HepG2 (cell line): ENCODE measurements around the gene ZNF615. TPM values are rescaled to one million over a fixed set of nuclear protein-coding genes. Genes with fewer than 3 reads are reported as not detected.

Experiments used
- ATAC-seq: fragments of 200-7000 bp; cut with Tn5 transposase; 3 replicates; pipeline ENCODE4 v1.9.1; 2020; ENCODE audit warnings: mild to moderate bottlenecking, moderate library complexity
- BruUV-seq: library from RNA; stranded (reverse); fragments of 400-500 nt; replicated peaks from 2 replicates; lab custom pipeline; 2021; lab: Mats Ljungman, UMichigan
- CTCF ChIA-PET: fragments of 300-600 bp; formaldehyde crosslinking; extraction: SDS; loops from one replicate; lab custom pipeline; 2021; ENCODE audit warnings: low total read pairs, inconsistent platforms, low intra/inter-chr PET ratio; lab: Yijun Ruan, JAX
- POLR2A ChIA-PET: fragments of 350-600 bp; sonication (Branson Sonifier 250); formaldehyde crosslinking; loops from one replicate; lab custom pipeline; 2020; ENCODE audit warnings: antibody characterized with exemption, inconsistent platforms; lab: Yijun Ruan, JAX
- DNase-seq: peaks from one replicate; pipeline ENCODE4 v3.0.0-alpha.2; 2015; ENCODE audit warnings: low spot score
- FAIRE-seq: peaks from 3 replicates; lab custom pipeline; 2011; peaks lifted over from hg19 to GRCh38; lab: Jason Lieb, UNC
- H2AFZ ChIP-seq: one replicate; pipeline ENCODE4 v1.6.1; 2011; ENCODE audit warnings: low read length, inconsistent platforms
- H3K27ac ChIP-seq: fragments of 300-600 bp; 3 replicates; pipeline ENCODE4 v1.8.0; 2011; ENCODE audit warnings: mixed run types, mild to moderate bottlenecking, mixed read lengths, low read length, inconsistent platforms; ENCODE audit not compliant: insufficient read depth; ENCODE audit errors: extremely low read length
- H3K27me3 ChIP-seq, 2 experiments: fragments of 200-600 bp in 1 of 2; 2 replicates in 1 of 2; 3 replicates in 1 of 2; pipeline versions ENCODE4 v1.6.0 to v1.8.0; 2011; ENCODE audit warnings: low read length in 2 of 2, mild to moderate bottlenecking in 2 of 2, moderate library complexity in 2 of 2, inconsistent platforms in 1 of 2; ENCODE audit not compliant: insufficient read depth in 2 of 2, control insufficient read depth in 1 of 2
- H3K36me3 ChIP-seq, 2 experiments: fragments of 200-600 bp in 1 of 2; replicated peaks in 1 of 2; 2 replicates in 1 of 2; 3 replicates in 1 of 2; pipeline versions ENCODE4 v1.5.1 to v1.8.0; 2011; ENCODE audit warnings: low read length in 2 of 2, inconsistent platforms in 1 of 2; ENCODE audit not compliant: insufficient read depth in 2 of 2, control insufficient read depth in 1 of 2
- H3K4me1 ChIP-seq: 2 replicates; pipeline ENCODE4 v1.5.1; 2012; ENCODE audit warnings: low read length, inconsistent platforms; ENCODE audit not compliant: insufficient read depth
- H3K4me2 ChIP-seq: 2 replicates; pipeline ENCODE4 v1.6.0; 2011; ENCODE audit warnings: low read depth, low read length, inconsistent platforms
- H3K4me3 ChIP-seq, 3 experiments: fragments of 200-600 bp in 1 of 3; sonication (generic), shearing (Covaris generic) in 1 of 3; replicated peaks in 1 of 3; 2 replicates each; pipeline ENCODE4 v1.5.1; 2011 to 2016; ENCODE audit warnings: low read length in 3 of 3, inconsistent platforms in 2 of 3, low read depth in 2 of 3, mild to moderate bottlenecking in 2 of 3, control low read depth in 1 of 3, mixed read lengths in 1 of 3; ENCODE audit not compliant: insufficient read depth in 1 of 3
- H3K79me2 ChIP-seq: one replicate; pipeline ENCODE4 v1.6.1; 2011; ENCODE audit warnings: low read length, inconsistent platforms; ENCODE audit not compliant: insufficient read depth
- H3K9ac ChIP-seq: 2 replicates; pipeline ENCODE4 v1.6.0; 2011; ENCODE audit warnings: mild to moderate bottlenecking, low read depth, low read length, inconsistent platforms; ENCODE audit not compliant: insufficient read depth
- H3K9me3 ChIP-seq: 2 replicates; pipeline ENCODE4 v1.5.1; 2012; ENCODE audit warnings: mild to moderate bottlenecking, low read length
- H4K20me1 ChIP-seq: 2 replicates; pipeline ENCODE4 v1.6.0; 2011; ENCODE audit warnings: inconsistent platforms, mild to moderate bottlenecking, low read length, moderate library complexity; ENCODE audit not compliant: insufficient read depth
- KAT2B ChIP-seq: fragments of 150-350 bp; IDR thresholded peaks from 2 replicates; pipeline ENCODE4 v1.6.1; 2014; ENCODE audit warnings: low read depth, low read length, borderline replicate concordance
- MTA1 ChIP-seq: sonication (generic); formaldehyde crosslinking; IDR thresholded peaks from 2 replicates; pipeline ENCODE4 v1.4.0; 2020; ENCODE audit warnings: missing genetic modification reagents, mild to moderate bottlenecking, borderline replicate concordance
- NFYC ChIP-seq: IDR thresholded peaks from 2 replicates; pipeline ENCODE4 v1.6.1; 2016; ENCODE audit warnings: missing genetic modification reagents, missing compliant biosample characterization
- POGZ ChIP-seq: sonication (generic); formaldehyde crosslinking; IDR thresholded peaks from 2 replicates; pipeline ENCODE4 v1.4.0; 2020; ENCODE audit warnings: mild to moderate bottlenecking, missing genetic modification reagents
- ZNF224 ChIP-seq: sonication (generic); formaldehyde crosslinking; IDR thresholded peaks from 2 replicates; pipeline ENCODE4 v1.5.0; 2020; ENCODE audit warnings: mild to moderate bottlenecking, missing genetic modification reagents
- ZNF317 ChIP-seq: sonication (generic); formaldehyde crosslinking; IDR thresholded peaks from 2 replicates; pipeline ENCODE4 v1.5.0; 2020; ENCODE audit warnings: mild to moderate bottlenecking, missing genetic modification reagents
- ZNF7 ChIP-seq: IDR thresholded peaks from 2 replicates; pipeline ENCODE4 v1.6.1; 2016; ENCODE audit warnings: missing biosample characterization, missing genetic modification reagents
- WGBS: methylation state at CpG from one replicate; pipeline ENCODE4 v1.1.6; 2017; ENCODE audit warnings: low lambda C conversion rate; 5-methylcytosine and 5-hydroxymethylcytosine counted together
- in situ Hi-C: cut with HindIII; loops from 2 replicates; pipeline ENCODE4 v1.10.0; 2017; ENCODE audit warnings: low pct_unique_long_range_greater_than_20kb; ENCODE audit not compliant: extremely low pct_ligation_motif_present
- intact Hi-C: fragments of 100-400 bp; cut with micrococcal nuclease; formaldehyde crosslinking; loops from one replicate; pipeline ENCODE4 v1.10.0; 2022; ENCODE audit not compliant: unreplicated experiment
- polyA plus RNA-seq, 8 experiments: library from polyadenylated mRNA; depleted of rRNA in 3 of 8; stranded (reverse) in 7 of 8; unstranded in 1 of 8; fragments of >200 nt; fragmentation: Illumina TruSeq in 4 of 8; extraction: Trizol in 4 of 8; gene quantifications; 2 replicates each; pipeline versions ENCODE4 v1.2.1 to v1.2.3, GENCODE V29; 2011 to 2016; ENCODE audit warnings: low read depth in 4 of 8, missing spikeins in 1 of 8, mixed read lengths in 1 of 8; ENCODE audit not compliant: insufficient read depth in 1 of 8
- total RNA-seq, 5 experiments: library from RNA; depleted of rRNA; stranded (reverse); fragments of >200 nt; fragmentation: Illumina TruSeq; extraction: Trizol; gene quantifications; 2 replicates each; pipeline ENCODE4 v1.2.3, GENCODE V29; 2016; ENCODE audit warnings: low read depth in 1 of 5
- TF ChIP-seq, protein P1 (sequence below): sonication (generic); formaldehyde crosslinking; IDR thresholded peaks from 2 replicates; pipeline ENCODE4 v1.5.0; 2020; ENCODE audit warnings: mild to moderate bottlenecking, missing genetic modification reagents, borderline replicate concordance
- TF ChIP-seq, protein P2 (sequence below): sonication (generic); formaldehyde crosslinking; IDR thresholded peaks from 2 replicates; pipeline ENCODE4 v1.9.0; 2021; ENCODE audit warnings: missing genetic modification reagents, borderline replicate concordance
- TF ChIP-seq, protein P3 (sequence below): sonication (generic); formaldehyde crosslinking; IDR thresholded peaks from 2 replicates; pipeline ENCODE4 v1.5.1; 2020; ENCODE audit warnings: mild to moderate bottlenecking, missing genetic modification reagents, borderline replicate concordance

Gene ZNF615
- total and polyA plus RNA-seq, 2 of the 13 experiments (the other 11 are each of a cell fraction or from before 2014, with no cell fraction given): 5.2 to 7.8 TPM

DNA sequence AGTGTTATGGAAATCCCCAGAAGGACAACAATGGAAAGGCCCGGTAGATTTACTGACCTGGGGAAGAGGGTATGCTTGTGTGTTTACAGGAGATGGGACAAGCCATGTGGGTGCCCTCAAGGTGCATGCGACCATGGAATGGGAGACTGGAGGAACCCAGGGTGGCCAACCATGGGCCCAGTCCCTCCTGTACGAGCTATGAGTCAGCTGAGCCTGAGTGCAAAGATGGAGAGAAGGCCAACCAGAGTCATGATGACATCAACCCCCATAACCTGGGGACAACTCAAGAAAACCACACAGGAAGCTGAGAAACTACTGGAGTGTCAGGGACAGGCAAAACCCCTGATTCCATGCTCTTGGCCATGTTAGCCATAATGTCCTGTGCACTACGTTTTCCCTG, 29.1 kb downstream of the ZNF615 start:
- intact Hi-C loops: no loop called here
- DNase-seq (no peak), ATAC-seq (no peak), FAIRE-seq (no peak)
- H3K27me3 ChIP-seq: no peaks in the 10 kb centered on the region
- peaks cover 15% of the 10 kb centered on the region for H3K79me2 ChIP-seq
- no peaks in the 10 kb centered on the region for H3K4me1 ChIP-seq
- POLR2A ChIA-PET: no interaction called here
- no peak overlapping the region for H3K9ac ChIP-seq
- in situ Hi-C loops: no loop called here
- TF ChIP-seq MTA1 (CRISPR knock-in tag) (no peak), ZNF7 (no peak), KAT2B (no peak), POGZ (CRISPR knock-in tag) (no peak), ZNF224 (CRISPR knock-in tag) (no peak), ZNF317 (CRISPR knock-in tag) (no peak), NFYC (CRISPR knock-in tag) (no peak)
- TF ChIP-seq, protein P1, sequence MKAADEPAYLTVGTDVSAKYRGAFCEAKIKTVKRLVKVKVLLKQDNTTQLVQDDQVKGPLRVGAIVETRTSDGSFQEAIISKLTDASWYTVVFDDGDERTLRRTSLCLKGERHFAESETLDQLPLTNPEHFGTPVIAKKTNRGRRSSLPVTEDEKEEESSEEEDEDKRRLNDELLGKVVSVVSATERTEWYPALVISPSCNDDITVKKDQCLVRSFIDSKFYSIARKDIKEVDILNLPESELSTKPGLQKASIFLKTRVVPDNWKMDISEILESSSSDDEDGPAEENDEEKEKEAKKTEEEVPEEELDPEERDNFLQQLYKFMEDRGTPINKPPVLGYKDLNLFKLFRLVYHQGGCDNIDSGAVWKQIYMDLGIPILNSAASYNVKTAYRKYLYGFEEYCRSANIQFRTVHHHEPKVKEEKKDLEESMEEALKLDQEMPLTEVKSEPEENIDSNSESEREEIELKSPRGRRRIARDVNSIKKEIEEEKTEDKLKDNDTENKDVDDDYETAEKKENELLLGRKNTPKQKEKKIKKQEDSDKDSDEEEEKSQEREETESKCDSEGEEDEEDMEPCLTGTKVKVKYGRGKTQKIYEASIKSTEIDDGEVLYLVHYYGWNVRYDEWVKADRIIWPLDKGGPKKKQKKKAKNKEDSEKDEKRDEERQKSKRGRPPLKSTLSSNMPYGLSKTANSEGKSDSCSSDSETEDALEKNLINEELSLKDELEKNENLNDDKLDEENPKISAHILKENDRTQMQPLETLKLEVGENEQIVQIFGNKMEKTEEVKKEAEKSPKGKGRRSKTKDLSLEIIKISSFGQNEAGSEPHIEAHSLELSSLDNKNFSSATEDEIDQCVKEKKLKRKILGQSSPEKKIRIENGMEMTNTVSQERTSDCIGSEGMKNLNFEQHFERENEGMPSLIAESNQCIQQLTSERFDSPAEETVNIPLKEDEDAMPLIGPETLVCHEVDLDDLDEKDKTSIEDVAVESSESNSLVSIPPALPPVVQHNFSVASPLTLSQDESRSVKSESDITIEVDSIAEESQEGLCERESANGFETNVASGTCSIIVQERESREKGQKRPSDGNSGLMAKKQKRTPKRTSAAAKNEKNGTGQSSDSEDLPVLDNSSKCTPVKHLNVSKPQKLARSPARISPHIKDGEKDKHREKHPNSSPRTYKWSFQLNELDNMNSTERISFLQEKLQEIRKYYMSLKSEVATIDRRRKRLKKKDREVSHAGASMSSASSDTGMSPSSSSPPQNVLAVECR (CRISPR knock-in tag): no peak
- TF ChIP-seq, protein P2, sequence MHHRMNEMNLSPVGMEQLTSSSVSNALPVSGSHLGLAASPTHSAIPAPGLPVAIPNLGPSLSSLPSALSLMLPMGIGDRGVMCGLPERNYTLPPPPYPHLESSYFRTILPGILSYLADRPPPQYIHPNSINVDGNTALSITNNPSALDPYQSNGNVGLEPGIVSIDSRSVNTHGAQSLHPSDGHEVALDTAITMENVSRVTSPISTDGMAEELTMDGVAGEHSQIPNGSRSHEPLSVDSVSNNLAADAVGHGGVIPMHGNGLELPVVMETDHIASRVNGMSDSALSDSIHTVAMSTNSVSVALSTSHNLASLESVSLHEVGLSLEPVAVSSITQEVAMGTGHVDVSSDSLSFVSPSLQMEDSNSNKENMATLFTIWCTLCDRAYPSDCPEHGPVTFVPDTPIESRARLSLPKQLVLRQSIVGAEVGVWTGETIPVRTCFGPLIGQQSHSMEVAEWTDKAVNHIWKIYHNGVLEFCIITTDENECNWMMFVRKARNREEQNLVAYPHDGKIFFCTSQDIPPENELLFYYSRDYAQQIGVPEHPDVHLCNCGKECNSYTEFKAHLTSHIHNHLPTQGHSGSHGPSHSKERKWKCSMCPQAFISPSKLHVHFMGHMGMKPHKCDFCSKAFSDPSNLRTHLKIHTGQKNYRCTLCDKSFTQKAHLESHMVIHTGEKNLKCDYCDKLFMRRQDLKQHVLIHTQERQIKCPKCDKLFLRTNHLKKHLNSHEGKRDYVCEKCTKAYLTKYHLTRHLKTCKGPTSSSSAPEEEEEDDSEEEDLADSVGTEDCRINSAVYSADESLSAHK (CRISPR knock-in tag): no peak
- TF ChIP-seq, protein P3, sequence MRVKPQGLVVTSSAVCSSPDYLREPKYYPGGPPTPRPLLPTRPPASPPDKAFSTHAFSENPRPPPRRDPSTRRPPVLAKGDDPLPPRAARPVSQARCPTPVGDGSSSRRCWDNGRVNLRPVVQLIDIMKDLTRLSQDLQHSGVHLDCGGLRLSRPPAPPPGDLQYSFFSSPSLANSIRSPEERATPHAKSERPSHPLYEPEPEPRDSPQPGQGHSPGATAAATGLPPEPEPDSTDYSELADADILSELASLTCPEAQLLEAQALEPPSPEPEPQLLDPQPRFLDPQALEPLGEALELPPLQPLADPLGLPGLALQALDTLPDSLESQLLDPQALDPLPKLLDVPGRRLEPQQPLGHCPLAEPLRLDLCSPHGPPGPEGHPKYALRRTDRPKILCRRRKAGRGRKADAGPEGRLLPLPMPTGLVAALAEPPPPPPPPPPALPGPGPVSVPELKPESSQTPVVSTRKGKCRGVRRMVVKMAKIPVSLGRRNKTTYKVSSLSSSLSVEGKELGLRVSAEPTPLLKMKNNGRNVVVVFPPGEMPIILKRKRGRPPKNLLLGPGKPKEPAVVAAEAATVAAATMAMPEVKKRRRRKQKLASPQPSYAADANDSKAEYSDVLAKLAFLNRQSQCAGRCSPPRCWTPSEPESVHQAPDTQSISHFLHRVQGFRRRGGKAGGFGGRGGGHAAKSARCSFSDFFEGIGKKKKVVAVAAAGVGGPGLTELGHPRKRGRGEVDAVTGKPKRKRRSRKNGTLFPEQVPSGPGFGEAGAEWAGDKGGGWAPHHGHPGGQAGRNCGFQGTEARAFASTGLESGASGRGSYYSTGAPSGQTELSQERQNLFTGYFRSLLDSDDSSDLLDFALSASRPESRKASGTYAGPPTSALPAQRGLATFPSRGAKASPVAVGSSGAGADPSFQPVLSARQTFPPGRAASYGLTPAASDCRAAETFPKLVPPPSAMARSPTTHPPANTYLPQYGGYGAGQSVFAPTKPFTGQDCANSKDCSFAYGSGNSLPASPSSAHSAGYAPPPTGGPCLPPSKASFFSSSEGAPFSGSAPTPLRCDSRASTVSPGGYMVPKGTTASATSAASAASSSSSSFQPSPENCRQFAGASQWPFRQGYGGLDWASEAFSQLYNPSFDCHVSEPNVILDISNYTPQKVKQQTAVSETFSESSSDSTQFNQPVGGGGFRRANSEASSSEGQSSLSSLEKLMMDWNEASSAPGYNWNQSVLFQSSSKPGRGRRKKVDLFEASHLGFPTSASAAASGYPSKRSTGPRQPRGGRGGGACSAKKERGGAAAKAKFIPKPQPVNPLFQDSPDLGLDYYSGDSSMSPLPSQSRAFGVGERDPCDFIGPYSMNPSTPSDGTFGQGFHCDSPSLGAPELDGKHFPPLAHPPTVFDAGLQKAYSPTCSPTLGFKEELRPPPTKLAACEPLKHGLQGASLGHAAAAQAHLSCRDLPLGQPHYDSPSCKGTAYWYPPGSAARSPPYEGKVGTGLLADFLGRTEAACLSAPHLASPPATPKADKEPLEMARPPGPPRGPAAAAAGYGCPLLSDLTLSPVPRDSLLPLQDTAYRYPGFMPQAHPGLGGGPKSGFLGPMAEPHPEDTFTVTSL (CRISPR knock-in tag): no peak
- no TSS peak for BruUV-seq
- peaks cover 61% of the 10 kb centered on the region for H3K9me3 ChIP-seq
- peaks cover 0 to 12% of the 10 kb centered on the region in 2 experiments; a peak in 3 of 5 replicates for H3K36me3 ChIP-seq
- H4K20me1 ChIP-seq: no peaks in the 10 kb centered on the region
- WGBS: 98% methylated on average over 3 of the region's 4 CpGs
- no peak overlapping the region for H2AFZ ChIP-seq
- no peak overlapping the region for H3K27ac ChIP-seq
- no peak overlapping the region for H3K4me2 ChIP-seq
- CTCF ChIA-PET: no interaction called here
- no peak overlapping the region for H3K4me3 ChIP-seq
